Measurements from ENCODE around the gene IMPDH2.

Gene IMPDH2

GRCh38 chr3:49028673-49029562 lies at the start of gene IMPDH2:
IMPDH2 (minus strand) TSS chr3:49029398; CDS start chr3:49029350, 48 bp downstream.
- peak; percentile 80 for DNase-seq (ENCODE audit: low read depth)

GRCh38 chr3:49076646-49077045 lies 47.4 kb upstream of the IMPDH2 start:
- no peak for DNase-seq (ENCODE audit: low read depth)

GRCh38 chr3:49076116-49076515 lies 46.9 kb upstream of the IMPDH2 start:
- no peak for DNase-seq (ENCODE audit: low read depth)

- no peak for DNase-seq (ENCODE audit: low read depth)
These were observed 28.8 kb upstream of the IMPDH2 start for GRCh38 chr3:49058011-49058410.

- no peak for DNase-seq (ENCODE audit: low read depth)
These were observed 28.1 kb upstream of the IMPDH2 start for GRCh38 chr3:49057268-49057667.

DNA sequence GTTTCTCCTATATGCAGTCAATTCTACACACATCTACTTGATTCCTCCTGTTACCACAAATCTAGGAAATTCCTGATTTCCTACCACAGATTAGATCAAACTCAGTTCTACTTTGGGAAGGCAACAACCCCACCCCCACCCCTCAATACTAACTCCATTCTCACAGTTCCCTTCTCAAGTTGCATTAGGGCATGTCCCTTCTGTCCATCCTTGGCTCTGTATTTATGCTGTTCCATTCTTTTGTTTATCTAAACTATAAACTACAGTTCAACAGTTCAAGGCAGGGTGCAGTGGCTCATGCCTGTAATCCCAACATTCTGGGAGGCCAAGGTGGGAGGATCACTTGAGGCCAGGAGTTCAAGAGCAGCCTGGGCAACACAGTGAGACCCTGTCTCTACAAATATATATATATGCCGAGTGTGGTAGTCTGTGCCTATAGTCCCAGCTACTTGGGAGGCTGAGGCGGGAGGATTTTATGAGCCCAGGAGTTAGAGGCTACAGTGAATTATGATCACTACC lies 25.2 kb upstream of the IMPDH2 start:
- no peak for DNase-seq (ENCODE audit: low read depth)

GRCh38 chr3:49053543-49053942 lies 24.3 kb upstream of the IMPDH2 start:
- DNase-seq (ENCODE audit: low read depth) = no peak

DNA sequence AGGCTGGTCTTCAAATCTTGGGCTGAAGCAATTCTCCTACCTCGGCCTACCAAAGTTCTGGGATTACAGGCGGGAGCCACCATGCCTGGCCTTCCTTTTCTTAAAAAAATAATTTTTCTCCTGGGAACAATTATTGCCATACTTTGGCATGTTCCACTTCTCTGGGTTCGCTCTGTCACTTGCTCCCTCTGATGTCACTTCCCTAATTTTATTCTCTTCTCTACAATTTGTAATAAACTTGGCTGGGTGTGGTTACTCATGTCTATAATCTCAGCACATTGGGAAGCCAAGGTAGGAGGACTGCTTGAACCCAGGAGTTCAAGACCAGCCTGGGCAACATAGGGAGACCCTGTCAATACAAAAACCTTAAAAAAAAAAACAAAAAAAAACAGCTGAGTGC lies 6.1 kb upstream of the IMPDH2 start:
- no peak for DNase-seq (ENCODE audit: low read depth)

DNA sequence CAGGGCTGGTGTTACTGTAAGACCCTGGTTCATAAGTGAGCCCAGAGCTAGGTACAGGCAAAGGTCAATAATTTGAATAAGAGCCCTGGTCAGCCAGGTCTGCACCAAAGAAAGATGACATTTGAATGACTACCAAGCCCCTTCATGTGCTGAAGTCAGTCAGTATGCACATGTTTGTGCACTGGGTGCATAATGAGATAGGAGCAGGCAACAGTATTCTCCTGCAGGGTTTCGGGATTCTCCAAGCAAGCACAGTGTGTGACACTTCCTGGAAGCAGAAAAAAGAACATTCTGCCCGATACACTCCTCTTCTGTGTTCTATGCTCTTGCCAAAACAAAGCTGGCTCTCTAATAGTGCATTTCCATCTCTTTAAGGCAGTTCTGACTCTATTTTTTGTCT lies 5.5 kb upstream of the IMPDH2 start:
- DNase-seq (ENCODE audit: low read depth) = no peak

DNA sequence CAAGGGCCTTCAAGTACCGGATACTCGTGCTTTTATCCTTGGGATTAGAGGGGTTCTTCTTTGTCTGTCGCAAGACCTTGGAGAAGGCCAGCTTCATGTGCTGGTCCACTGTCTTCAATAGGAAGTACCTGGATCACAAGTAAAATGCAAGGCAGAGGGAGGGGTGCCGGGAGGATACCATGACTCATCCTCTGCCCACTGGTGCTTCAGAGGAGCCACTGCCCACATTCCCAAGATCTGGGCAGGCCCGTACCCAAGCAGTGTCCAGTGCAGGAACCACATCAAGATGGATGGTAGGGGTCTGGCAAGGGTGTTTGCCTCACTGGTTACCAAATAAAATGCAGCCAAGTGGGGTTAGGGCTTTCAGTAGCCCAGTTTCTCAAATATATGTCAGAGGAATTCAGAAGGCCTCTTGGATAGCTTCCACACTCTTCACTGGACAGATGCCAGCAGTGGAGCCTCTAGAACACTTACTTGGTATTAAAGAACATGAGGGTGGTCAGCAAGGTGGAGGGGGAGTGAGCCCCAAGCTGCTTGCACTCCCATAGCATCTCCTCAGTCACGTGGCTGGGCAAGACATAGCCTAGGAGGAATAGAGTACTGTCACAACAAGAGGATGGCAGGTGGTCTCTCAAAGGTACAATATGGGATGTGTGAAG lies 3.6 kb upstream of the IMPDH2 start:
- no peak for DNase-seq (ENCODE audit: low read depth)

DNA sequence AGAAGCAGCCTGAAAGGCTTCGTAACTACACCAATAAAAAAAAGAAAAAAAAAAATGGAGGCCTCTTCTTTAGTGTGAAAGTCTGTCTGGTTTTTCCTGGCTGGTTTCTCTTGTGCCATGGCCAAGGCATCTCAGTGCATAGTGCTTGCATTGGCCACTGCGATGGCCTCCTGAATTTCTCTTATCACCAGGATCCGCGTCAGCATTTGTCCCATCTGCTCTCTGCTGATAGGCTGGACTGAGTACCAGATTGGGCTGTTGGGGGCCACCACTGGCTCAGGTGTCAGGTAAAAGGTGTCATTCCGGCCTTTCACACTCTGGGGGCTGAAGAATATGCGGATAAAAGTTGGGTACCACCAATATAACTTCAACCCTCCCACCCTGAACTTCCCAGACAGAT lies 1.1 kb upstream of the IMPDH2 start:
- no peak for DNase-seq (ENCODE audit: low read depth)

DNA sequence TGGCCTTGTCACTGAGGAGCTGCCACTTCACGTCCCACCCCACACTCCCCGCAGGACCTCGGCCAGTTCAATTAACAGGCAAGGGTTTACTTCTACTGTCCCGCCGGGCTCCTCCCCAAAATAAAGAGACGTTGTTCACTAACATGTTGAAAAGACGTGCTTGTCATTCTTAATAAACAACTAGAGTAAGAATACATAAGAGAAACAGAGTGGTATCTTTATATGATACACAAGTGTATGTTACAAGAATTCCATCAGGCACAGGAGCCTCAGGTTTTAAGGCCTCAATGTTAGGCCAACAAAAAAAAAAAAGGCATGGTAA lies 326 bp upstream of the IMPDH2 start:
- DNase-seq (ENCODE audit: low read depth) = no peak

GRCh38 chr3:49028298-49028672 lies 913 bp downstream of the IMPDH2 start:
- DNase-seq (ENCODE audit: low read depth) = no peak

DNA sequence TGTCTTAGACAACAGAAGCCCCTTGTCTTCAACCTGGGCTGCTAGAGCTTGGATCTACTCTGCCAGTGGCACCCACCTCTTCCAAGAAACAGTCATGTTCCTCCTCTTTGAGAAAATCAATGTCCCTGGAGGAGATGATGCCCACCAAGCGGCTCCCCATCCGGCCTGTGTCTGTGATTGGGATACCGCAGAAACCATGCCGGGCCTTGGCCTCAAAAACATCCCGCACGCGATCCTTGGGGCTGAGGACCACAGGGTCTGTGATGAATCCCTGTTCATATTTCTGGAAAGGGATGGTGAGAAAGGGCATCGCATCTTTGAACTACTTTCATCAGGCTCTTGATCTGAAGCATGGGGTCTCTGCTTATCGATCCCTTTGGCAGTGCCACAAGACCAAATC lies 1.6 kb downstream of the IMPDH2 start:
- DNase-seq (ENCODE audit: low read depth) = no peak

- DNase-seq (ENCODE audit: low read depth) = no peak
These were observed 2.7 kb downstream of the IMPDH2 start for GRCh38 chr3:49026536-49026935.

DNA sequence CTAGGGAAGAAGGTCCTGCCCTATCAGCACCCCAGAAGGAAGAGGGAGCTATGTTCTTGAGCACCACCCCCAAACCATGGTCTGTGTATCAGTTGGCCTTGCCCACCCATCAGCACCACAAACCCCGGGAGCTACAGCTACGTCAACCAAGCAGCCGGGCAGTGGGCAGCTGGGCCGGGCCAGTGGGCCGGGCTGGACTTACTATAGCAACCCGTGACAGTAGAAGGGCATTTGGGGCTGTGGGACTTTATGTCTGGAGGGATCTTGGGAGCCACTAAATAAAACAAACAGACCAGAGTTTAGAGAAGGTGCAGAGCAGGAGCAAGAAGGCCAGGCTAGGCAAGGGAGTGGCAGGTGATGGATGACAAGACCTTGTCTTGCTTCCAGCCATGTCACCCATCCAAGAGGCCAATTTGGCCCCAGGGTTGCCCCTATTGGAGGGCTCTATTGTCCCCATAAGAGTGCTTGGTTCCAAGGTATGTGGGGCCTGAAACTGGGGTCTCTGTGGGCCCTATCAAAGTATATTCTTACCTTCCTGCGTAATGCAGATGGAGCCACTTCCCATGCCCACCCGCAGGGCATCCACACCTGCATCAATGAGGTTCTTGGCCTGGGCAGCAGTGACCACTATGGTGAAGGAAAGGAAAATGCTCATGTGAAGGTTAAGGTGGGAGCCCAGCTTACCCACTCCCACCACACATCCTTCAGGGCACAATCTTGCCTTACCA lies 3.2 kb downstream of the IMPDH2 start:
- no peak for DNase-seq (ENCODE audit: low read depth)

DNA sequence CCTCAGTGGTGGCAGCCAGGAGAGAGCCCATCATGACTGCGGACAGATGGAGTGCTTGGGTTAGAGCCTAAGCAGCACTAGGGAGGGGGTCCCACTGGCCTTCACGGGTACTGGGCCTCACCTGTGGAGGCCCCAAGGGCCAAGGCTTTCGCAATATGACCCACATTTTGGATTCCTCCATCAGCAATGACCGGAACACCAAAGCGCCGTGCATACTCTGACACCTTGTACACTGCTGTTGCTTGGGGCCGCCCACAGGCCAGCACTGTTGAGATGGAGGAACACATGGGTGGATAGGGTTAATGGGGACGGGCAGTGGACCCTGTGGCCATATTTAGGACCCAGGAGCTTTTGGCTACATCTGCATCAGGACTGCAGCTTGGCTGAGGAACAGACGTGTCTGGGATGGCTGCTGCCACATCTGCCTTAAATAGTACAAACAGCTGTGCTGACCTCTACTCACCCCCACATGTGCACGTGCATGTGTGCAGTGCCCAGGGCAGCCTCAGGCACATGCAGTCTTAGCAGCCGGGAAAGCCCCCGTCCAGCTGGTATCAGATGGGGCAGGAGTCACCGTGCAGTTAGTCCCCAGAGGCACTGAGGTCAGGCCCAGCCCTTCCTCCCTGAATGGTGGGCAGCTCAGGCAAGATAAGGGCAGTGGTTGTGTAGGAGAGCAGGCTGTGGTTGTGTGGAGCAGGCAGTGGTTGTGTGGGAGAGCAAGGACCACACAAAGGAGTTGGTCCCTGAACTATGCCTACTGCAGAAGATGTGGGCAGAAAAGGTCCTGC lies 4.0 kb downstream of the IMPDH2 start:
- DNase-seq (ENCODE audit: low read depth) = no peak

- DNase-seq (ENCODE audit: low read depth) = no peak
These were observed 4.7 kb downstream of the IMPDH2 start for GRCh38 chr3:49024449-49024848.

DNA sequence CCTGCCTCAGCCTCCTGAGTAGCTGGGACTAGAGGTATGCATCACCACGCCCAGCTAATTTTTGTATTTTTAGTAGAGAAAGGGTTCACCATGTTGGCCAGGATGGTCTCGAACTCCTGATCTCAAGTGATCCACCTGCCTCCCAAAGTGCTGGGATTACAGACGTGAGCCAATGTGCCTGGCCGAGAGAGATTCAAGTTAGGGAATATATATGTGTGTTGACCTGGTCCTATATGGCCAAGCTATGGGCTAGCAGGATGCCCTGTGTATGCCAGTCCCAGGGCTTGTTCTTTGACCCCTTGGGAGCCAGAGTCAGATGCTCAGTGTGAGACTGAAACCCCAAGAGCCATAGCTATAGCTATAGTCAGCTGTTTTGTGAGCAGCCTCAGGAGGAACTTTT lies 5.4 kb downstream of the IMPDH2 start:
- DNase-seq (ENCODE audit: low read depth) = no peak

DNA sequence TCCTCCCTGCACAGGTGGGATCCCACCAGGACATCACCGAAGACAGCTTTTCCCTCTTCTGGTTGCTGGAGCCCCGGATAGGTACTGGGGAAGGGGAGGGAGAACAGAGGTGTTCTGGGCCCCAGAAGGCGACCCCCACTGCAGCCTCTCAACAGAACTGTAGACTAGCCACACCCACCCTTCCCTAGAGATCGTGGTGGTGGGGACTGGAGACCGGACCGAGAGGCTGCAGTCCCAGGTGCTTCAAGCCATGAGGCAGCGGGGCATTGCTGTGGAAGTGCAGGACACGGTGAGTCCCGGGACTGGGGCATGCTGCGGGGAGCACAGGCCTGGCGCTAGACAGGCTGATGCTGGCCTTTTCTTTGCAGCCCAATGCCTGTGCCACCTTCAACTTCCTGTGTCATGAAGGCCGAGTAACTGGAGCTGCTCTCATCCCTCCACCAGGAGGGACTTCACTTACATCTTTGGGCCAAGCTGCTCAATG lies 6.5 kb downstream of the IMPDH2 start:
- no peak for DNase-seq (ENCODE audit: low read depth)

DNA sequence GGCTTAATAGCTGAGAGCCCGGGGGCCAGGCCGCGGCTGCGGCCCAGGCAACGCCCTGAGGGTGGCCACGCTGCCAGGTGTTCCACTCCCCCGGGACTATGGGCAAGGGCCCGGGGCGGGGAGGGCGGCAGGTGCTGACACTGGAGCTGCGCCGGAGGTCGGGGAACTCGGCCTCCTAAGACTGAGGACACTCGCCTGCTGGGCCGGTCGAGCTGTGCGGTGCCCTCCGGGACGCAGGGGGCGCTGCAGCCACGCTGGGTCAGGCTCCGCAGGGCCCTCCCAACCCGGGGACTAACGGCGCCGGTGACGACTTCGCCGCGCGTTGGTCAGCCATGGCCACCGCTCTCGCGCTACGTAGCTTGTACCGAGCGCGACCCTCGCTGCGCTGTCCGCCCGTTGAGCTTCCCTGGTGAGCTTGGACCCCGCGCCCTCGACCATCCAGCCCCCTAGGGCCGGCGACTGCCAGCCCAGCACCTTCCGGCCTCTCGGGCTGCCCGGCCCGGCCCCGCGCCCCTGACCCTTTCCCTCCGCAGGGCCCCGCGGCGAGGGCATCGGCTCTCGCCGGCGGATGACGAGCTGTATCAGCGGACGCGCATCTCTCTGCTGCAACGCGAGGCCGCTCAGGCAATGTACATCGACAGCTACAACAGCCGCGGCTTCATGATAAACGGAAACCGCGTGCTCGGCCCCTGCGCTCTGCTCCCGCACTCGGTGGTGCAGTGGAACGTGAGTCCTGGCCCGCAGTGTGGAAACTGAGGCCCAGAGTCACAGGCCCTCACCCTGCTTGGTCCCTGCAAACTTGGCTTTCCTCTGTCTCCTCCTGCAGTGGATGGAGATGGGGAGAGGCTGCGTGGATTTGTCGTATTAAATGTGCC lies 7.1 kb downstream of the IMPDH2 start, which contains the start of gene NDUFAF3:
TSS of gene NDUFAF3 (plus strand) at position 309 of the 875 bp plus-strand sequence. CDS start at position 333, 24 bp downstream.
- peak; percentile 76 for DNase-seq (ENCODE audit: low read depth)

Measured in stimulated activated CD8-positive, alpha-beta memory T cell treated with anti-CD3 and anti-CD28 coated beads, Interleukin-15, amount 100 ng/mL, for 1 hour (primary cell).